HG02870 (cell line): ENCODE results near the gene MEX3D.
"Not testable (repeated sequence)": the region's sequence is repeated elsewhere in the genome, so short reads cannot be mapped to it uniquely, and the experiment has no call there.

ENCODE experiments used
- ATAC-seq: cut with Tn5 transposase; IDR thresholded peaks from one replicate; pipeline ENCODE4 v1.9.1; 2021; ENCODE audit warnings: mild to moderate bottlenecking, moderate library complexity; ENCODE audit not compliant: unreplicated experiment

The MEX3D gene

DNA sequence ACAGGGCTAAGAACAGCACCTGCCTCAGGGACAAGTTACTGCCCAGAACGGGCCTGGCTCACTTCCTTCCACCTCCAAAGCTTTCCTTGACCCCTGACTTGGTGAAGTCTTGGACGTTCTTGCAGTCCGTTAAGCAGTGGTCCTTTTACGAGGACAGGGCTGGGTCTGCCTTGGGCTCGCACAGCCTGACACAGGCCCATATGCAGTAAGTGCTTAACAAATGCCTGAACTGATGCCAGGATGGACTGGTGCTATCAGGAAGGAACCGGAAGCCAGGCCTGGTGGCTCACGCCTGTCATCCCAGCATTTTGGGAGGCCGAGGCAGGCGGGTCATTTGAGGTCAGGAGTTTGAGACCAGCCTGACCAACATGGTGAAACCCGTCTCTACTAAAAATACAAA lies 46.1 kb downstream of the MEX3D start:
- ATAC-seq: no peak

DNA sequence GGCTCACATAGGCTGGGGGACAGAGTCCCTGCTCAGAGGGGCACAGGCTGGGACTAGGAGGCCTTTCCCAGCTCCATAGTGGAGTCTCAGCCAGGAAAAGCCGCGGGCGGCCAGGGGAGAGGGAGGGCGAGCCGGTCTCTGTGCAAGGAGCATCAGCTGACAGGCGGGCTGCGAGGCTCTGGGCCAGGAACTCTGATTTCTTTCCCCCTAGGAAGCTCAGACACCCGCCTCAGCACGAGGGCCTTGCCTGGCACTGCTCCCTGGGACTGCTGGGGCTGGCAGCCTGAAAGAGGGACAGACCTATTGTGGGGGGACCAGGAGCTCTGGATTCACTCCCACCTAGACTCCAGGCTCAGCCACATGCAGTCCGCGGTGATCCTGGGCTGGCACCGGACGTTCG lies 46.5 kb downstream of the MEX3D start:
- ATAC-seq: no peak

DNA sequence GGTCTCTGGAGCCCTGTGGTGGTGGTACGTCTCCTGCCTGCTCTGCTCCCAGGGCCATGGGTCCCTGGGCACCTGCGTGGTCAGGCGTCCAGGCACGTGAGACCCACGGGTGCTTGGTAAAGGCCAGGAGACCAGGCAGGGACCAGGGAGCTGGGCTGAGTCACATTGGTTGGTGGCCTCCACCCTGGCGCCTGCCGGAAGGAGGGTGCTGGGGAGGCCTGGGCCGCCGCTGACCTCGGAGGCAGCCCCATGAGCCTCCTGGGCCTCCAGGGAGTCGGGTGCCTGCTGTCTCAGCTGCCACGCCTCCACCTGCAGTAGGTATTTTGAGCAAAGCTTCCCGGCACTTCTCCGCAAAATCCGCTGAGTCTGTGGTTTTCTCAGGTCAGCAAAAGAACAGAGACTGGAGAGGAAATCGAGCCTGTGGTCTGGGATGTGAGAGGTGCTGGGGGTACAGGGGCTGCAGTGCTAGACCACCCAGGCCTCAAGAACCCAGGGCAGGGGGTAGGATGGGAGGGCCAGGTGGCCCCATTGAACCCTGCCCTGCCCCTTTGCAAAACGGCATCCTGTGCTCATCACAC lies 47.8 kb downstream of the MEX3D start:
- no peak for ATAC-seq

DNA sequence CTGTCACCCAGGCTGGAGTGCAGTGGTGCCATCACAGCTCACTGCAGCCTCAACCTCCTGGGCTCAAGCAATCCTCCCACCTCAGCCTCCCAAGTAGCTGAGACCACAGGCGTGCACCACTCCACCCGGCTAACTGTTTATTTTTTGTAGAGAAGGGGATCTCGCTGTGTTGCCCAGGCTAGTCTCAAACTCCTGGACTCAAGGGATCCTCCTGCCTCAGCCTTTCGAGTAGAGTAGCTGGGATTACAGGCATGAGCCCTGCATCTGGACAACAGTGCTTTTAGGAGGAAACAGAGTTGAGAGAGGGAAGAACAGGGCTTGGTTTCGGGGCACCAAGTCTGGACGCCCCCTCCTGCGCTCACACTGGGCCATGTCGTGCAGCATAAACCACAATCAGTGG lies 48.3 kb downstream of the MEX3D start:
- ATAC-seq: not testable (repeated sequence)

DNA sequence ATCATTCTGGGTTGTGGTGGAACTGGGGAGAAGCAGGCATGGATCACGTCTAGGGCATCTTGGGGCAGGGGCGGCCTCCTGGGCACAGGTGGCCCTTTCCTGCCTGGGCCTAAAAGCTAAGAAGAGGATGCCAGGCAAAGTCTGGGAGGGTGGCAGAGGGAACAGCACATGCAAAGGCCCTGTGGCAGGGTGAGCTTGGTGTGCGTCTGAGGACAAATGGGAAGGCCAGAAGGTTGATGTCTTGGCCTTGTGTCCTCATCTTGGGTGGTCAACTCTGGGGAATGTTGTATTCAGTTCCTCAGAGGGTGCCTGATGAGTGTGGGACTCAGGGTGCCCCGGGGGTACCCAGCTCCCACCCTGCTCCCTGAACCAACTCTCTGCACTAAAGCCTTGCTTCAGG lies 49.7 kb downstream of the MEX3D start:
- ATAC-seq: no peak

DNA sequence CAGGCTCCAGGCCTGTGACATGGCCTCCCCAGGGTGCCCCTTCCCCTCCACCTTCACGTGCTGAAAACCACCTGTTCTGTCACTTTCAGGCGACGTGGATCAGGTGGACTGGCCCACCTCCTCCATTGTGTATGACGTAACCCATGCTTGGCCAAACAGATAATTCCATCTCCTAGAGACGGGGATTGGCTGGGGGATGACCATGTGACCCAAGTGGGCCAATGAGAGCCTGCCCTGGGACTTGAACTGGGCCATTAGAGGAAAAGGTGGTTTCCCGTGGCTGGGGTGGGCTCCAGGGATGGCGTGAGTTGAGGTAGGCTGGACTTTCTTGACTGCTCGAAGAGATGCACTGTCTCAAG lies 51.8 kb downstream of the MEX3D start:
- no peak for ATAC-seq

DNA sequence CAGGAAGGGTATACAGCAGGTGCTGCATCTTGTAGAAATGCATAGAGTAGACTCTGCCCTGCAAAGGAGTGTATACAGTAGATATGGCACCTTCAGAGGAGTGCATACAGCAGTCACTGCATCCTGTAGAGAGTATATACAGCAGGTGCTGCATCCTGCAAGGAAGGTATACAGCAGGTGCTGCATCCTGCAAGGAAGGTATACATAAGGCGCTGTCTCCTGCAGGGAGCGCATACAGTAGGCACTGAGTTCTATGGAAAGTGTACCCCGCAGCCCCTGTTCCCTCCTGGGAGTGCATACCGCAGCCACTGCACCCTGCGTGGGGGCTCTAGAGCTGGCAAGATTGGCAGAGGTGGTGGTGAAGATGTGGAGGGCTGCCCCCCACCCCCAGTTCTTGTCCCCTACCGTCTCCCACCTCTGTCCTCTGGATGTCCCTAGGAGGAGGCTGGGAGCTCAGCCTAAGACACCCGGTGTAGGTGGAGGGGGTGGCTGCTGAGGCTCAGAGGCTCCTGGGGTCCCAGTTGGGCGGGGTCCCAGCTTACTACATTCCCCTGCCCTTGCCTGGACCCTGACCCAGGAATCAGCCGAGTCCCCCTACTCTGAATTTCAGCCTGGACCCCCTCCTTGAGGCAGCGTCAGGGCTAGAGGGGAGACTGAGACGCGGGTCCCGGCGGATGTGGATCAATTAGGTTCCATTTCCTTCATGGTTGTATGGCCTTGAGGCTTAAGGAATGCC lies 53.0 kb downstream of the MEX3D start:
- no peak for ATAC-seq

DNA sequence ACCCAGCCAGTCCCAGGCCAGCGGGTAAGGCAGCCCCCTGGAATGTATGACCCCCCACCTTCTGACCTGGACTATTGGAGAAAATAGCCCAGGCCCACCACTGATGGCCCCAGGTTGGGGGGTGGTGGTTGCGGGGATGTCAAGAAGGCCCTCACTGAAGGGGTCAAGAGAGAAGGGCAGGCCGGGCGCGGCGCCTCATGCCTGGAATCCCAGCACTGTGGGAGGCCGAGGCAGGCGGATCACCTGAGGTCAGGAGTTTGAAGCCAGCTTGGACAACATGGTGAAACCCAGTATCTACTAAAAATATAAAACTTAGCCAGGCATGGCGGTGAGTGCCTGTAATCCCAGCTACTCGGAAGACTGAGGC lies 53.8 kb downstream of the MEX3D start:
- ATAC-seq: no peak

DNA sequence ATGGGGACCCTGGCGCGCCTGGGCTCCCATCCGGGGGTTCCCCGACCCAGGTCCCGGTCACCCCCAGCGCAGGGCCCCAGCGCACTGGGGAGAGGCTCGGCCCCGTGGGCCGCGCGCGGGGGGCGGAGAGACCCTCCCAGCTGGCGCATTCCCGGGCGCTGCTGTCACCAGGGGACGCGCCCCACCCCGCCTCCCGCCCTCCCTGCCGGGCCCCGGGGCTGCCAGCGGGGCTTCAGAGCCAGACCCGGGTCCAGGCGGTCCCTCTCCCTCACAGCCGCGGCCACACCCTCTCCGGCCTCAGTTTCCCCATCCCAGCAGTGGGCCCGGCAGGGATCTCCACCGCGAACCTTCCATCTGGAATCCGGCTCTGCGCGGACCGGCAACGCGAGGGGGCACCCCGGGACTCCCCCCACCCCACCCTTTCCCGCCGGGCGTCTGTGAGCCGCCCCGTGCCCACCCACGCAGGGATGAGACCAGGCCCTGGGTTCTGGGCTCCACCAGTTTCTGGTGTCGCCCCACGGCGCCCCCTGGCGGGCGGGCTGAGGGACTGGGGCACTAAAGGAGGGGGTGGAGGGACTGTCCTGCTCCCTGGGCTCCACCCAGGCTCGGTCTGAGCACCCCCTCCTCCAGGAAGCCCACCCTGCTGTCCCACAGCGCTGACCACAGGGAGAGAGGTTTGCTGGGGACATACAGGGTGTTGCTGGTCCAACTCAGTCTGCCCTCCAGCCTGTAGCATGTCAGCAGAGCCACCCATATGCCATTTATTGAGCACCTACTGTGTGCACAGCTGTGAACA lies 54.4 kb downstream of the MEX3D start:
- no peak for ATAC-seq

DNA sequence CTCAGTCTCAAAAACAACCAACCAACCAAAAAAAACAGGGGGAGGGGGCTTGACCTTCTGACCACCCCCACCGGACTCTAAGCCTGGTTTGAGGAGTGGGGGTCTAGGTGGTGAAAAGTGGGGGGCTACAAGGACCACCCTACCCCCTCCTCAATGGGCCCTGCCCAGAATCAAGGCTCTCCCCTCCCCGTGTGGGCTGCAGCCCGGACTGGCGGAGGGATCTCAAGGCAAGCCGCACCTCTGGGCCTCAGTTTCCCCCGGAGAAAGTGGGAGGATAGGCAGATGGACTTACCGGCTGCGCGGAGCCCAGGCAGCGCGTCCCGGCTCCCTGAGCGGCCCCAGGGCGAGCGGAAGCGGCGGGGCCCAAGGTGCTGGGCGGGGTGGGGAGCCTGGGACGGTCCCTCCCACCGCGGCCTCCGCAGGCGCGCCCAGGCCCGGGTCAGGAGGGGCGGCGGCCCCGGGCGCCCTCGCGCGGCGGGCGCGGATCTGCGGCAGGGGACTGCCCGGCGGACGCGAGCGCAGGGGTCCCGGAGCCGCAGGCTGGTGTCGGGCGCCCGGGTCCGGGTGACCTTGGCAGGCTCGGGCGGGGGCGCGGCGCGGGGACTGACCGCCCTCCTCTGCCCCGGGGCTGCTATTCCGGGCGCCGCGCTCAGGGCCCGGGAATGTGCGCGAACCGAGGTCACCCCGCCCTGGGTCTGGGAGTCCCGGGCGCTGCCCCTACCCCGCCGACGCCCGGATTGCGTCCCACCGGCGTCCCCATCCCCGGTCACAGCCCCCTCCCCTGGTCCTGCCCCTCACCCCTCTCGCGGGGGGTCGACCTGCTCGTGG lies 55.2 kb downstream of the MEX3D start, which contains the start of gene ADAMTSL5:
ADAMTSL5 (minus strand) TSS at position 349 of the 828 bp plus-strand sequence. CDS start 2,076 bp downstream, outside the sequence.
- ATAC-seq: no peak

DNA sequence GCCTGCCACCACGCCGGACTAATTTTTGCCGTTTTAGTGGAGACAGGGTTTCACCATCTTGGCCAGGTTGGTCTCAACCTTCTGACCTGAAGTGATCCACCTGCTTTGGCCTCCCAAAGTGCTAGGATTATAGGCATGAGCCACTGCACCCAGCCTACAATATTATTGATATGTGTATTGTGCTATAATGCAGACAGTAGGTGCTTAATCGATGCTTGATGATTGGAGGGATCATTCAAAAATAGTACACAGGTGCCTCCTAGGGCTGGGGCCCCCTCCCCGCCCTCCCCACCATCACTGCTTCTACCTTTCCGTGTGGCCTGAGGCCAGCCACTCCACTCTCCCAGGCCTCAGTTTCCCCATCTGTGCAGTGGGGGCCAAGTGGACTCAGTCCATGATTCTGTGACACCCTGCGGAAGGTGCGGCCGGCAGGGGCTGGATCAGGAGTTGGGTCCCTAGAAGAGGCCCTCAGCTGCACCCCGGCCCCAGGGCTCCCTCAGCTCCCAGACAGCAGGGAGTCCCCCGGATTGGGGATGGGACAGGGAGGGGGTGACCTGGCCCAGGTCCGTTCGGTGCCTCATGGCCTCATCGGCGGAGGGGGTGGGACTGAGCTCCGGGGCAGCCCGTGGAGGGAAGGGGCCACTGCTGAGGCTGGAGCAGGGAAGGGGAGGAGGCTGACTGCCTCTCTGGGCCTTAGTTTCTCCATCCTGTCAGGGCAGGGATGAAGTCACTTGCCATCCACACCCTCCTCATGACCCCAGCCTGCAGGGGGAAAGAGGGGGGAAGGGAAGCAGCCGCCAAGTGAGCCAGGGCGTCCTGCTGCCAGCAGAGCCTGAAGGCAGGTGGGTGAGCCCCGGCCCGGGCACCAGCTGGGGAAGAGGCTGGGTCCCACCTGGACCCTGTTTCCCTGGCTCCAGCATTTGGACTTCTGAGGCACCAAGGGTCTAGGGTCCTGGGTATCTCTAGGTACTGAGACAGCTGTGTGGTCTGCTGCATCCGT lies 56.5 kb downstream of the MEX3D start:
- no peak for ATAC-seq

DNA sequence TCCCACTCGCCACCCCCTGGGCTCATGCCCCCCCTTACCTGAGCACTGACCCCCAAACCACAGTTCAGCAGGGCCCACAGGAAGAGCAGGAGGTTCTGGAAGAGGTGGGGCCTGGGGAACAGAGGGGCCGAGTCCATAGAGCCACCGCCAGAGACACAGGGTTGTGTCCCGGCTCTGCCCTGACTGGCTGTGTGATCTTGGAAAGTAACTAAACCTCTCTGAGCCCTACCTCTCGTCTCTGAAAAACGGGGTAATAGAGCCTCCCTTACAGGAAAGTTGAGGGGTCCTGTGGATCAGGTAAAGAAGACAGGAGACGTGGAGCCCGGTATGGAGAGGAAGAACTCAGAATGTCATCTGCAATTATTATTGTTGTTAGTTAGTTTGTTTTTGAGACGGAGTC lies 57.3 kb downstream of the MEX3D start:
- no peak for ATAC-seq

DNA sequence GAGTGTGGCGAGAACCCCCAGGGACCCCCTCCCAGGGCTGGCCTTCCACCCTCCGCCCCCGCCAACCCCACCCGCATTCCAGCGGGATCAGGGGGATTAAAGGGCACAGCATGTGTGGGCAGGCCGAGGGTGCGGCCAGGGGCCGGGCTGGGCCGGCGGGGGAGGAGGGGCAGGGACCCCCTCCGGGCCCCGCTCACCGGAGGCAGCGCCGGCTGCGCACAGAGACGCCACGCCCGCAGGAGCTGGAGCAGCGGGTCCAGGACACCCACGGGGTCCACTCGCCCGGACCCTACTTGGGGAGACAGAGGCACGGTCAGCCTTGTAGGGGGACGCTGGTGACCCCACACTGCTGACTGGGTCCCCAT lies 57.7 kb downstream of the MEX3D start:
- ATAC-seq: no peak

DNA sequence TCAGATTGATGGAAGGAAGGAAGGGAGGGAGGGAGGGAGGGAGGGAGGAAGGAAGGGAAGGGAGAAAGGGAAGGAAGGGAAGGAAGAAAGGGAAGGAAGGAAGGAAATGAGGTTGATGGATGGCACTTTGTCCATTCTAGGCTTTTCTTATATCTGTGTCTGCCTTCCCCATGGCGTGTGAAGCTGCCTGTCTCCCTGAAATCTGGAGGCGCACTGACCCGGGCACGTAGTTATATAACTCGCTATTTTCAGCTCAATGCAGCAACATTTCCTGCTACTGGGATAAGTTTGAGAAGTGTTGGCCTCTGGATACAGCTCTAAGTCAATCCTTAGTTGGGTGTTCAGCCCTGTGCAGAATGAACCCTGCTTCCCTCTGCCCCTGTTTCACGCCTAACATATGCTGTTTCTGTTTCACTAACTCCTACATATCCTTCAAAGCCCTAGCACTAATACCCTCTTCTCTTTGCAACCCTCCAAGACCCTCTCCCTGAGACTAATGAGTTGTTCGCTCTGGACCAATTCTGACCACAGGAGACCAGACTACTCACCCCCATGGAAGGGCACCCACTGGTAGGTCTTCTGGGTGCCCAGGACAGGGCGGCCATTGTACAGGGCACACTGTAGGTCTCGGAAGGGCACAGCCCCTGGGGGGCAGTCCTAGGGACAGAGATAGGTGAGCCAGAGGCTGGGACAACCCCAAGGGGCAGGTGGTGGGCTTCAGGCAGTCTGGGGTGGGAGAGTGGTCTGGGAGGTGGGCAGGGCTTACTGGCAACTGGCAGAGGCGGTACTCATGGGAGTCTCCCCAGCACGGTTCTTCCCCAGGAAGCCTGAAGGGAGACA lies 58.3 kb downstream of the MEX3D start:
- ATAC-seq: no peak

DNA sequence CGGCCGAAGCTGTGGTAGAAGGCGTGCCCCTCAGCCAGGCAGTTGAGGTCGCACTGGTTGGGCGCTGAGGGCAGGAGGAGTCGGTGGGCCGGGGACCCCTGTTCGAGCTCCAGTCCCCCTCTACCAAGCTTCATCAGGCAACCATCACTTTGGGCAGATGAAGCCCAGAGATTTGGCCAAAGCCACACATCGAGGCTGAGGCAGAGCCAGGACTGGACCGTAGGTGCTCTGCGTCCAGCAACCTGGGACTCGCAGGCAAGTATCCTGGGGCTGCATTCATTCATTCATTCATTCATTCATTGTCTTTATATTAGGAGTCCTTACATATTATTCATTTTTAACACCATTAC lies 59.6 kb downstream of the MEX3D start:
- ATAC-seq: no peak

DNA sequence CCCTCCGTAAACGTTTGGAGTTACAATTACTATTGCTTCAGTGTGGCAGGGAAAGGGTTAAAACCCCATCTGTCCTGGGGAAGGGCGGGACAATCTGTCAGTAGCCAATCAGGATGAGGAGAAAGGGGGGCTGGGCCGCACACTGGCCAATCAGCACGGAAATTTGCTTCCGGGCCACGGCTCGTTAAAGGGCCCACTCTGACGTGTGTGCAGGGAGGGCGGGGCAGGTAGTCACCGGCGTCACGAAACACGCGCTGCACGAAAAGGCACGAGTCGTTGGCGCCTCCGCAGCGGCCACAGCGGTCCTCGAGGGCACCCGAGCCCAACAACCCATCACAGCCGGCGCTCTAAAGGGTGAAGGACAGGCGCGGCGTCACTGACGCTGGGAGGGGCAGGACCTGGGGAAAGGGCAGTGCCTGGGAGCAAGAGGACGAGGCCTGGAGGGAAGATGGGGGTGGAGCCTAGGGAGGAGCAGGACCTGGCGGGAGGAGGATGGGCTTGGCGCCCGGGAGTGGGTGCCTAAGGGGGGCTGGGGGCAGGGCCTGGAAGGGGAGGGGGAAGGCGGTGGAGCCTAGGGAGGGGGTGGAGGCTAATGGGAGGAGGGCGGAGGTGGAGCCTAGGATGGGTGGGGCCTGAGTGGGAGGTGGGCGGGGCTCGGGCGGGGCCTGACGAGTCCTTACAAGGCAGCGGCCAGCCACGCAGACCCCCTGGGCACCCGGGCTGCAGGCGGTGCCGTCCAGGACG lies 60.2 kb downstream of the MEX3D start:
- no peak for ATAC-seq

DNA sequence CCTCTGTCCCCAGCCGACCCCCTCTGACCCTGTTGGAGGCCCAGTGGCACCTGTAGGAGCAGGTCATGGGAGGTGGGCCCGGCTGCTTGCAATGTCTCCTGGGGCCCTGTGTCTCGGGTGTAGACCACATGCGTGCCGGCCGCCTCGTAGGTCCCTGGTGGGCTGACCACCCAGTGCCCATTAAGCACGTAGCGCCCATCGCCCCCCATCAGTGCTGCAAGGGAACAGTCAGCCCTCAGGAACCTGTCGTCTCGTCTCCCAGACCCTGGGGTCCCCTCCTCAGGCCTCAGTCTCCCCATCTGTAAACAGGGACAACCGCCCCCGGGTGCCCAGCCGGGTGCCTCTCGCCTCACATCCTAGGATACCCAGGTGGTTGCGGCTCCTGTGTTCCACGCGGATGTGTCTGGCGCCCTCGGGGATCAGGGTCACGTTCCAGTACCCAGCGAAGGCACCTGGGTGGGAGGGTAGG lies 60.9 kb downstream of the MEX3D start:
- ATAC-seq: no peak
